Stimulated activated CD8-positive, alpha-beta memory T cell treated with anti-CD3 and anti-CD28 coated beads, Interleukin-2, amount 100 ng/mL, for 1 hour (primary cell): ENCODE results near the gene CSF1R.
"Not testable (repeated sequence)": the region's sequence is repeated elsewhere in the genome, so short reads cannot be mapped to it uniquely, and the experiment has no call there.

Source experiments
- DNase-seq, 2 donors: peaks; one replicate each; pipeline ENCODE4 v3.0.0-alpha.2; 2020; ENCODE audit warnings: low read depth in 2 of 2

Gene CSF1R

GRCh38 chr5:150103678-150104549, 17.6 kb upstream of the CSF1R start:
- DNase-seq: no peak

- no peak for DNase-seq
Measured at GRCh38 chr5:150101023-150101422, 14.7 kb upstream of the CSF1R start.

- no peak for DNase-seq
Measured at GRCh38 chr5:150097152-150097551, 10.8 kb upstream of the CSF1R start.

GRCh38 chr5:150092159-150092787, 5.9 kb upstream of the CSF1R start:
- DNase-seq: no peak

- DNase-seq: no peak
Measured at GRCh38 chr5:150085191-150085912, 1.0 kb downstream of the CSF1R start.

GRCh38 chr5:150084754-150085153, 1.6 kb downstream of the CSF1R start:
- DNase-seq: not testable (repeated sequence)

GRCh38 chr5:150082889-150083288, 3.5 kb downstream of the CSF1R start:
- no peak for DNase-seq

GRCh38 chr5:150082374-150082773, 4.0 kb downstream of the CSF1R start:
- no peak for DNase-seq

GRCh38 chr5:150081541-150082283, 4.6 kb downstream of the CSF1R start:
- DNase-seq: no peak

- DNase-seq: no peak
Measured at GRCh38 chr5:150080696-150081435, 5.5 kb downstream of the CSF1R start.

GRCh38 chr5:150079909-150080461, 6.4 kb downstream of the CSF1R start:
- no peak for DNase-seq

- no peak for DNase-seq
Measured at GRCh38 chr5:150078802-150079689, 7.3 kb downstream of the CSF1R start.

- no peak for DNase-seq
Measured at GRCh38 chr5:150077996-150078801, 8.2 kb downstream of the CSF1R start.

GRCh38 chr5:150077060-150077459, 9.3 kb downstream of the CSF1R start:
- no peak for DNase-seq

GRCh38 chr5:150075806-150076205, 10.5 kb downstream of the CSF1R start:
- no peak for DNase-seq

GRCh38 chr5:150075233-150075632, 11.1 kb downstream of the CSF1R start:
- no peak for DNase-seq

GRCh38 chr5:150073677-150074076, 12.7 kb downstream of the CSF1R start:
- DNase-seq: no peak

- no peak for DNase-seq
Measured at GRCh38 chr5:150073086-150073625, 13.2 kb downstream of the CSF1R start.

GRCh38 chr5:150070821-150071220, 15.5 kb downstream of the CSF1R start:
- no peak for DNase-seq
